ENCODE data around the gene SNRPA. TPM values are rescaled to one million over a fixed set of nuclear protein-coding genes. Genes with fewer than 3 reads are reported as not detected.

SNRPA gene
- total and polyA plus RNA-seq, 2 of the 13 experiments (the other 11 are each of a cell fraction or from before 2014, with no cell fraction given) = 59.6 to 162 TPM

DNA sequence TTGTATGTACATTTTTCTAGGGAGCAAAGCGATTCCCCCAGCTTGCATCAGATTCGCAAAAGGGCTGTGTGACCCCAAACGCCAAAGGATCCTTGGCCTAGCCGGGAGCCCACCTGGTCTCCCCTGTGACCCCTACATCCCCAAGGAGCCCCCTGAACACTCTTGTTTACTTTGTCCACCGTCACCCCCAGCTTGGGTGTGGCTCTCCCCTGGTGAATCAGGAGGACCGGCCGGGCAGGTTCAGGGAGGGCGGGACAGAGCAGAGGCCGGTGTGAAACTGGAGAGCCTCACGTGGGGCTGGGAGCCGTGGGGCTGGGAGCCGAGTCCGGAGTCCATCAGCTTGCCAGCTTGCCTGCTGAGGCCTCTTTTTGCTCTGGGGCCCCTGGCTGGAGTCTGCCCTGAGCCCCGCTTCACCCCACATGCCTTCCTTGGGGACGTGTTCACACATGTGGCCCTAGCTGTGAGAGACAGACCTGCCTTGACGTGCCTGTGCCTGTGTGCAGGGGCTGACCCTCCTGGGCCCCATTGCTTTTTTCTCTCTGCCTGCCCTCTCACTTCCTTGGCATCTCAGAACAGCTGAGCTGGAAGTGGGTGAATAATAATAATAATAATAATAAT, 32.1 kb upstream of the SNRPA start (continued):
- TF ChIP-seq IRX3 (CRISPR knock-in tag; IDR thresholded peaks at IDR 0.05; ENCODE audit: borderline replicate concordance, low read depth) (no peak), RBAK (CRISPR knock-in tag; IDR thresholded peaks at IDR 0.05) (no peak), GFI1 (CRISPR knock-in tag; IDR thresholded peaks at IDR 0.05; ENCODE audit: borderline replicate concordance) (no peak), FOXP1 (IDR thresholded peaks at IDR 0.05) (no peak), FOXP1 (CRISPR knock-in tag; IDR thresholded peaks at IDR 0.05) (no peak; the same call in 1 of the 2 replicates), U2AF2 (IDR thresholded peaks at IDR 0.05; ENCODE audit: low read depth, low read length) (0 out of 2 replicates have a peak, but pooled peaks have one; percentile 20), ZFX (CRISPR knock-in tag; IDR thresholded peaks at IDR 0.05; ENCODE audit: low read depth) (peak; percentile 82), ZNF83 (CRISPR knock-in tag; IDR thresholded peaks at IDR 0.05; ENCODE audit: borderline replicate concordance) (no peak), ZNF510 (CRISPR knock-in tag; IDR thresholded peaks at IDR 0.05; ENCODE audit: low read depth) (no peak), DMAP1 (CRISPR knock-in tag; IDR thresholded peaks at IDR 0.05) (peak; percentile 85; the same call in 1 of the 2 replicates), ZNF672 (CRISPR knock-in tag; IDR thresholded peaks at IDR 0.05) (no peak), ZNF552 (CRISPR knock-in tag; IDR thresholded peaks at IDR 0.05; ENCODE audit: borderline replicate concordance) (no peak), ZNF7 (CRISPR knock-in tag; IDR thresholded peaks at IDR 0.05) (no peak), ATM (IDR thresholded peaks at IDR 0.05; ENCODE audit: borderline replicate concordance) (no peak), PAF1 (CRISPR knock-in tag; IDR thresholded peaks at IDR 0.05) (no peak), ZMYM2 (CRISPR knock-in tag; IDR thresholded peaks at IDR 0.05) (no peak), HDAC6 (IDR thresholded peaks at IDR 0.05; ENCODE audit: low read depth, low read length) (no peak), GTF3A (CRISPR knock-in tag; conservative IDR thresholded peaks at IDR 0.05) (no peak), SUZ12 (IDR thresholded peaks at IDR 0.05; ENCODE audit: low read depth, low read length) (no peak), BHLHE40 (IDR thresholded peaks at IDR 0.05; ENCODE audit: low read length) (peak; percentile 76), ZMYM3 (CRISPR knock-in tag; IDR thresholded peaks at IDR 0.05) (peak; percentile 29; the same call in 1 of the 2 replicates), NRL (CRISPR knock-in tag; IDR thresholded peaks at IDR 0.05; ENCODE audit: borderline replicate concordance) (no peak)
- TF ChIP-seq, protein P1, sequence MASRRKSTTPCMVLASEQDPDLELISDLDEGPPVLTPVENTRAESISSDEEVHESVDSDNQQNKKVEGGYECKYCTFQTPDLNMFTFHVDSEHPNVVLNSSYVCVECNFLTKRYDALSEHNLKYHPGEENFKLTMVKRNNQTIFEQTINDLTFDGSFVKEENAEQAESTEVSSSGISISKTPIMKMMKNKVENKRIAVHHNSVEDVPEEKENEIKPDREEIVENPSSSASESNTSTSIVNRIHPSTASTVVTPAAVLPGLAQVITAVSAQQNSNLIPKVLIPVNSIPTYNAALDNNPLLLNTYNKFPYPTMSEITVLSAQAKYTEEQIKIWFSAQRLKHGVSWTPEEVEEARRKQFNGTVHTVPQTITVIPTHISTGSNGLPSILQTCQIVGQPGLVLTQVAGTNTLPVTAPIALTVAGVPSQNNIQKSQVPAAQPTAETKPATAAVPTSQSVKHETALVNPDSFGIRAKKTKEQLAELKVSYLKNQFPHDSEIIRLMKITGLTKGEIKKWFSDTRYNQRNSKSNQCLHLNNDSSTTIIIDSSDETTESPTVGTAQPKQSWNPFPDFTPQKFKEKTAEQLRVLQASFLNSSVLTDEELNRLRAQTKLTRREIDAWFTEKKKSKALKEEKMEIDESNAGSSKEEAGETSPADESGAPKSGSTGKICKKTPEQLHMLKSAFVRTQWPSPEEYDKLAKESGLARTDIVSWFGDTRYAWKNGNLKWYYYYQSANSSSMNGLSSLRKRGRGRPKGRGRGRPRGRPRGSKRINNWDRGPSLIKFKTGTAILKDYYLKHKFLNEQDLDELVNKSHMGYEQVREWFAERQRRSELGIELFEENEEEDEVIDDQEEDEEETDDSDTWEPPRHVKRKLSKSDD (CRISPR knock-in tag; IDR thresholded peaks at IDR 0.05; ENCODE audit: low read depth) = no peak
- TF ChIP-seq, protein P2, sequence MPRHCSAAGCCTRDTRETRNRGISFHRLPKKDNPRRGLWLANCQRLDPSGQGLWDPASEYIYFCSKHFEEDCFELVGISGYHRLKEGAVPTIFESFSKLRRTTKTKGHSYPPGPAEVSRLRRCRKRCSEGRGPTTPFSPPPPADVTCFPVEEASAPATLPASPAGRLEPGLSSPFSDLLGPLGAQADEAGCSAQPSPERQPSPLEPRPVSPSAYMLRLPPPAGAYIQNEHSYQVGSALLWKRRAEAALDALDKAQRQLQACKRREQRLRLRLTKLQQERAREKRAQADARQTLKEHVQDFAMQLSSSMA (CRISPR knock-in tag; IDR thresholded peaks at IDR 0.05) = 0 out of 2 replicates have a peak, but pooled peaks have one; percentile 37
- TF ChIP-seq, protein P3, sequence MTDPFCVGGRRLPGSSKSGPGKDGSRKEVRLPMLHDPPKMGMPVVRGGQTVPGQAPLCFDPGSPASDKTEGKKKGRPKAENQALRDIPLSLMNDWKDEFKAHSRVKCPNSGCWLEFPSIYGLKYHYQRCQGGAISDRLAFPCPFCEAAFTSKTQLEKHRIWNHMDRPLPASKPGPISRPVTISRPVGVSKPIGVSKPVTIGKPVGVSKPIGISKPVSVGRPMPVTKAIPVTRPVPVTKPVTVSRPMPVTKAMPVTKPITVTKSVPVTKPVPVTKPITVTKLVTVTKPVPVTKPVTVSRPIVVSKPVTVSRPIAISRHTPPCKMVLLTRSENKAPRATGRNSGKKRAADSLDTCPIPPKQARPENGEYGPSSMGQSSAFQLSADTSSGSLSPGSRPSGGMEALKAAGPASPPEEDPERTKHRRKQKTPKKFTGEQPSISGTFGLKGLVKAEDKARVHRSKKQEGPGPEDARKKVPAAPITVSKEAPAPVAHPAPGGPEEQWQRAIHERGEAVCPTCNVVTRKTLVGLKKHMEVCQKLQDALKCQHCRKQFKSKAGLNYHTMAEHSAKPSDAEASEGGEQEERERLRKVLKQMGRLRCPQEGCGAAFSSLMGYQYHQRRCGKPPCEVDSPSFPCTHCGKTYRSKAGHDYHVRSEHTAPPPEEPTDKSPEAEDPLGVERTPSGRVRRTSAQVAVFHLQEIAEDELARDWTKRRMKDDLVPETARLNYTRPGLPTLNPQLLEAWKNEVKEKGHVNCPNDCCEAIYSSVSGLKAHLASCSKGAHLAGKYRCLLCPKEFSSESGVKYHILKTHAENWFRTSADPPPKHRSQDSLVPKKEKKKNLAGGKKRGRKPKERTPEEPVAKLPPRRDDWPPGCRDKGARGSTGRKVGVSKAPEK (CRISPR knock-in tag; IDR thresholded peaks at IDR 0.05; ENCODE audit: borderline replicate concordance) = no peak

Measured in HepG2 (cell line).